SK-N-SH treated with all-trans-retinoic acid at 6 μM for 48 hours (cell line): Measurements from ENCODE around the gene PXDC1.

Experiments
- CSDC2 ChIP-seq: fragments of 250-450 bp; sonication (Bioruptor Pico); IDR thresholded peaks from 2 replicates; pipeline ENCODE4 v1.5.0; 2020; ENCODE audit warnings: mild to moderate bottlenecking, moderate library complexity
- OSR1 ChIP-seq: fragments of 250-450 bp; sonication (Bioruptor Pico); IDR thresholded peaks from 2 replicates; pipeline ENCODE4 v1.8.0; 2022; ENCODE audit warnings: moderate library complexity, mild to moderate bottlenecking, inconsistent platforms
- RARB ChIP-seq: fragments of 250-450 bp; sonication (Bioruptor Pico); IDR thresholded peaks from 2 replicates; pipeline ENCODE4 v1.8.0; 2021; ENCODE audit warnings: mild to moderate bottlenecking, moderate library complexity
- TCF4 ChIP-seq: fragments of 250-450 bp; sonication (Bioruptor Pico); IDR thresholded peaks from 2 replicates; pipeline ENCODE4 v1.8.0; 2021; ENCODE audit warnings: mild to moderate bottlenecking, moderate library complexity, borderline replicate concordance
- ZC3H10 ChIP-seq: fragments of 250-450 bp; sonication (Bioruptor Pico); IDR thresholded peaks from 2 replicates; pipeline ENCODE4 v1.5.1; 2021; ENCODE audit warnings: mild to moderate bottlenecking, moderate library complexity
- ZFP3 ChIP-seq: fragments of 250-450 bp; sonication (Bioruptor Pico); IDR thresholded peaks from 2 replicates; pipeline ENCODE4 v1.5.0; 2020; ENCODE audit warnings: mild to moderate bottlenecking, moderate library complexity
- ZFP30 ChIP-seq: fragments of 450-650 bp; formaldehyde crosslinking; IDR thresholded peaks from 2 replicates; pipeline ENCODE4 v1.5.0; 2022; ENCODE audit warnings: mild to moderate bottlenecking, moderate library complexity
- ZNF70 ChIP-seq: fragments of 450-650 bp; formaldehyde crosslinking; IDR thresholded peaks from 2 replicates; pipeline ENCODE4 v1.5.0; 2020; ENCODE audit warnings: mild to moderate bottlenecking, moderate library complexity
- TF ChIP-seq, protein P1 (sequence below): fragments of 250-450 bp; sonication (Bioruptor Pico); IDR thresholded peaks from 2 replicates; pipeline ENCODE4 v1.8.0; 2021; ENCODE audit warnings: low read depth, mild to moderate bottlenecking, moderate library complexity, borderline replicate concordance
- TF ChIP-seq, protein P2 (sequence below): fragments of 250-450 bp; sonication (Bioruptor Pico); IDR thresholded peaks from 2 replicates; pipeline ENCODE4 v1.8.0; 2020; ENCODE audit warnings: mild to moderate bottlenecking, moderate library complexity, borderline replicate concordance
- TF ChIP-seq, protein P3 (sequence below): fragments of 250-450 bp; sonication (Bioruptor Pico); IDR thresholded peaks from 2 replicates; pipeline ENCODE4 v1.5.1; 2020; ENCODE audit warnings: low read depth, mild to moderate bottlenecking, moderate library complexity

DNA sequence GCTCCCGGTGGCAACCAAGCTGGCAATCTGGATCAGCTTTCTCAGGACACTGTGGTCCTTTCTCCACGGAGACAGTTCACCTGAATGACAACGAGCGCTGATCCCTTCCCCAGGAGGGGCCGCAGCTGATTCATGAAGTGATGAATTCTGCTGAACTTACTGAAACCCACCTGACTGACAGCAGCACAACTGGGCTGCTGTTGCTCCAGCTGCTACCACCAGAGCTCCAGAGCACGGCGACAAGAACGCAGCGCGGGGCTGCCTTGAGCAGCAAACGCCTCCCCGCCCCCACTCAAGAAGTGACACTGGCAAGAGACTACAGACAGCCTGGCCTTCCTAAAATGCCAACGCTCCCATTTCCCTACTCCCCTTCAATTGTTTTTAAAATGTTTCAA lies 10.0 kb downstream of the PXDC1 start:
- TF ChIP-seq, protein P1, sequence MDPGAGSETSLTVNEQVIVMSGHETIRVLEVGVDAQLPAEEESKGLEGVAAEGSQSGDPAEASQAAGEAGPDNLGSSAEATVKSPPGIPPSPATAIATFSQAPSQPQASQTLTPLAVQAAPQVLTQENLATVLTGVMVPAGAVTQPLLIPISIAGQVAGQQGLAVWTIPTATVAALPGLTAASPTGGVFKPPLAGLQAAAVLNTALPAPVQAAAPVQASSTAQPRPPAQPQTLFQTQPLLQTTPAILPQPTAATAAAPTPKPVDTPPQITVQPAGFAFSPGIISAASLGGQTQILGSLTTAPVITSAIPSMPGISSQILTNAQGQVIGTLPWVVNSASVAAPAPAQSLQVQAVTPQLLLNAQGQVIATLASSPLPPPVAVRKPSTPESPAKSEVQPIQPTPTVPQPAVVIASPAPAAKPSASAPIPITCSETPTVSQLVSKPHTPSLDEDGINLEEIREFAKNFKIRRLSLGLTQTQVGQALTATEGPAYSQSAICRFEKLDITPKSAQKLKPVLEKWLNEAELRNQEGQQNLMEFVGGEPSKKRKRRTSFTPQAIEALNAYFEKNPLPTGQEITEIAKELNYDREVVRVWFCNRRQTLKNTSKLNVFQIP, result no peak
- TF ChIP-seq, protein P2, sequence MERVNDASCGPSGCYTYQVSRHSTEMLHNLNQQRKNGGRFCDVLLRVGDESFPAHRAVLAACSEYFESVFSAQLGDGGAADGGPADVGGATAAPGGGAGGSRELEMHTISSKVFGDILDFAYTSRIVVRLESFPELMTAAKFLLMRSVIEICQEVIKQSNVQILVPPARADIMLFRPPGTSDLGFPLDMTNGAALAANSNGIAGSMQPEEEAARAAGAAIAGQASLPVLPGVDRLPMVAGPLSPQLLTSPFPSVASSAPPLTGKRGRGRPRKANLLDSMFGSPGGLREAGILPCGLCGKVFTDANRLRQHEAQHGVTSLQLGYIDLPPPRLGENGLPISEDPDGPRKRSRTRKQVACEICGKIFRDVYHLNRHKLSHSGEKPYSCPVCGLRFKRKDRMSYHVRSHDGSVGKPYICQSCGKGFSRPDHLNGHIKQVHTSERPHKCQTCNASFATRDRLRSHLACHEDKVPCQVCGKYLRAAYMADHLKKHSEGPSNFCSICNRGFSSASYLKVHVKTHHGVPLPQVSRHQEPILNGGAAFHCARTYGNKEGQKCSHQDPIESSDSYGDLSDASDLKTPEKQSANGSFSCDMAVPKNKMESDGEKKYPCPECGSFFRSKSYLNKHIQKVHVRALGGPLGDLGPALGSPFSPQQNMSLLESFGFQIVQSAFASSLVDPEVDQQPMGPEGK (CRISPR knock-in tag), result no peak
- TF ChIP-seq ZNF70 (CRISPR knock-in tag), result no peak
- TF ChIP-seq TCF4, result no peak
- no peak for TF ChIP-seq RARB (CRISPR knock-in tag)
- no peak for TF ChIP-seq ZC3H10
- no peak for TF ChIP-seq CSDC2 (CRISPR knock-in tag)
- TF ChIP-seq, protein P3, sequence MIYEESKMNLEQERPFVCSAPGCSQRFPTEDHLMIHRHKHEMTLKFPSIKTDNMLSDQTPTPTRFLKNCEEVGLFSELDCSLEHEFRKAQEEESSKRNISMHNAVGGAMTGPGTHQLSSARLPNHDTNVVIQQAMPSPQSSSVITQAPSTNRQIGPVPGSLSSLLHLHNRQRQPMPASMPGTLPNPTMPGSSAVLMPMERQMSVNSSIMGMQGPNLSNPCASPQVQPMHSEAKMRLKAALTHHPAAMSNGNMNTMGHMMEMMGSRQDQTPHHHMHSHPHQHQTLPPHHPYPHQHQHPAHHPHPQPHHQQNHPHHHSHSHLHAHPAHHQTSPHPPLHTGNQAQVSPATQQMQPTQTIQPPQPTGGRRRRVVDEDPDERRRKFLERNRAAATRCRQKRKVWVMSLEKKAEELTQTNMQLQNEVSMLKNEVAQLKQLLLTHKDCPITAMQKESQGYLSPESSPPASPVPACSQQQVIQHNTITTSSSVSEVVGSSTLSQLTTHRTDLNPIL (CRISPR knock-in tag), result no peak
- TF ChIP-seq OSR1 (CRISPR knock-in tag), result no peak
- TF ChIP-seq ZFP30 (CRISPR knock-in tag), result no peak
- TF ChIP-seq ZFP3 (CRISPR knock-in tag), result no peak
